SIG-M5 (cell line): ENCODE data around the gene PEBP1.
A peak's percentile ranks its signal among the peaks of the same experiment; 100 is the strongest.
"Not testable (repeated sequence)": the region's sequence is repeated elsewhere in the genome, so short reads cannot be mapped to it uniquely, and the experiment has no call there.

Experiments
- DNase-seq: peaks from one replicate; lab custom pipeline; 2025; lab: John Stamatoyannopoulos, UW

The PEBP1 gene

DNA sequence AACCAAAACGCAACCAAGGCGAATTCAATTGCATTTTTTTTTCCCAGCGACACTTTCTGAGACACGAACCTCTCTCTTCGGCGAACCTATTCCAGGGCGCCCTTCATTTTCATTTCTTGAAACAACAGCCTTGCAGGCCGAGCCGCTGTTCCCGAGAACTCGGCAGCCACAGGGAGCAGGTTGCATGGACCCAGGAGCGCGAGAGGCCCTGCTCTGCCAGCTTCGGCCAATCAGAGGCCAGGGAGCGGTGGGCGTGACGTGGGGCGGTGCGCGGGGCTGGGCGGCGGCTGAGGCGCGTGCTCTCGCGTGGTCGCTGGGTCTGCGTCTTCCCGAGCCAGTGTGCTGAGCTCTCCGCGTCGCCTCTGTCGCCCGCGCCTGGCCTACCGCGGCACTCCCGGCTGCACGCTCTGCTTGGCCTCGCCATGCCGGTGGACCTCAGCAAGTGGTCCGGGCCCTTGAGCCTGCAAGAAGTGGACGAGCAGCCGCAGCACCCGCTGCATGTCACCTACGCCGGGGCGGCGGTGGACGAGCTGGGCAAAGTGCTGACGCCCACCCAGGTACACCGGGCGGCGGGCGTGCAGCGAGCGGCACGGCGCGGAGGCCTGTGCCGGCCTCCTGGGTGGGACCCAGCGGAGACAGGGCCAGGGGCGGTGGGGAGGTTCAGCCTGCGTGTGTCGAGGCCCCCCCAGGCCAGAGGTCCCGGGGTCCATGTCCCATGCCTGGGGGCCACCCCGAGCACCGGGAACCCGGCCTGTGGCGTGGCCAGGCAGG is at the start of gene PEBP1:
Gene PEBP1, plus strand, starts transcription at position 337 of the 771 bp plus-strand sequence. Its CDS starts 86 bp downstream, at position 423.
- DNase-seq, result peak; percentile 48

DNA sequence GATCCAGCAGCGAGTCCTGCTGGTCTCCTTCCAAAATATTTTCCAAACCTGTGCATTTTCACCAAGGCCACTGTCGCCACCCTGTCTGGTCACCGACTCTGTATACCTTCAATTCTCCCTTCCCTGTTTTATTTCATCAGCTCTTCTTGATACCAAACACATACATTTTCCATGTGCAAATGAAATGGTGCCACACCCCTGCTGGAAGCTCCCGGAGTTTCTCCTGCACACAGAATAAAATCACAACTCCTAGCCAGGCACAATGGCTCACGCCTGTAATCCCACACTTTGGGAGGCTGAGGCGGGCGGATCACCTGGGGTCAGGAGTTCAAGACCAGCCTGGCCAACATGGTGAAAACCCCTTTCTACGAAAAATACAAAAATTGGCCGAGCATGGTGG is 46.1 kb upstream of the PEBP1 start:
- DNase-seq, result no peak

DNA sequence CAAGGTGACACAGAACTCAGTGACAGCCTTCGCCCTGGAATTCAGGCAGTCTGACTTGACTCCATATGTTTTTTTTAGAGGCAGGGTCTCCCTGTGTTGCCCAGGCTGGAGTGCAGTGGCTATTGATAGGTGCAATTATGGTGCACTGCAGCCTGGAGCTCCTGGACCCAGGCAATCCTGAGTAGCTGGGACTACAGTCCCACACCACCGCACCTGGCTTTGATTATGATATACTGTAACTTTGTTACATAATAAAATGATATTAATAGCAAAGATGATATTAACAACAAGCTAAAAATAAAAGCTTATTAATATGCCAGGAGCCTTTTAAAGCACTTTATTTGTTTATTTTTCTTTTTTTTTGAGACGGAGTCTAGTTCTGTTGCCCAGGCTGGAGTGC is 41.9 kb upstream of the PEBP1 start:
- no peak for DNase-seq

DNA sequence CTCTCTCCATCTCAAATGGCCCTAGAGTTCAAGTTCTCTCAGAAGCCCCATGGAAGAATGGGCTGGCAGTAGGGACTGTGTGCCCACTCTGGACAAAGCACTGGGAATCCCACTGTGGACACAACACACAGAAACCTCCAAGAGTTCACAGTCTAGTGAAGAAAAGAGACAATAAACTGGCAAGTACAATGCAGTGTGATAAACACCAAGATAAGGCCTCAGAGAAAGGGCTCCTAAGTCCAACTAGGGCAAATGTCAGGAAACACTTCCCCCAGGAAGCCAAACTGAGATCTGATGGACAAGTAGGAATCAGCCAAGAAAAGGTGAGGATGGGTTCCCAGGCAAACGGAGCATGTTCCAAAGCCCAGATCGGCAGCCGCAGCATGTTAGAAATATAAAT is 37.5 kb upstream of the PEBP1 start:
- no peak for DNase-seq

DNA sequence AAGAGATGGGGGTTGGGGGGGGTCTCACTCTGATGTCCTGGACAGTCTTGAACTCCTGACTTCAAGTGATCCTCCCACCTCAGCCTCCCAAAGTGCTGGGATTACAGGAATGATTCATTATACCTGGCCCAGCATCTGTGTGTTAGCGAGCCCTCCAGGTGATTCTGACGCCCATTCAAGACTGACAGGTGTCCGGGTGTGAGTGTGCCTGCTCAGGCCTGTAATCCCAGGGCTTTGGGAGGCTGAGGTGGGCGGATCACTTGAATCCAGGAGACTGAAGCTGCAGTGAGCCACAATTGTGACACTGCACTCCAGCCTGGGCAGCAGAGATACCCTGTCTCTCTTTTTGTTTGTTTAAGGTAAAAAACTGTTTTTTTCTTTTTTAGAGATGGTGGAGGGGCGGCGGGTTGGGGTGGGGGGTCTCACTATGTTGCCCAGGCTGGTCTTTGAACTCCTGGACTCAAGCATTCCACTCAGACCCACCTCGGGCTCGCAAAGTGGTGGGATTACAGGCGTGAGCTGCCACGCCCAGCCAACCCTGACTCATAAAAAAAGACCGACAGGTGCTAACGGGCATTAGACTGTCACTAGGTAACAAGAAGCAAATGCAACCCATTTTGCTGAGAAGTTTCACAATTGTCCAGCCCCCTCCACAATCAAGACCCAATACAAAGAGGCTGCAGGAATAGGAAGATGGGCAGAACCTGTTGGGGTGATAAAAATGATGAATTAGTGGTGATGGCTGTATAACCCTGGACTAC is 36.8 kb upstream of the PEBP1 start:
- DNase-seq, result no peak

DNA sequence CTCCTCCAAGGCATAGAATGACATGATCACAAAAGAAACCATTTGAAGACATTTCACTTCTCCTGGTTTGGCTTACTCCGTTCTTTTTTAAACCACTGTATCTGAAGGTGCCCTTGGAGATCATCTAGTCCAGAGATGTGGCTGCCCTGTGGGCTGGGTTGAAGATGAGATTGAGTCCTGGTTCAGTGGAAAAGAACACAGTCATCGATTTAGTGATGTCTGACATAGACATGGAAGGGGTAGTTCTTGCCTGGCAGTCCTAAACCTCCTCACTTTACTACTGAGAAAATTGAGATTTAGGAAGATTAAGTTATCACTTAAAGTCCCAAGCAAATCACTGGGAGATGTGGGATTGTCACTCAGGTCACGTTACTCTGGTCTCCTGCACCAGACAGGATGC is 34.9 kb upstream of the PEBP1 start:
- no peak for DNase-seq

DNA sequence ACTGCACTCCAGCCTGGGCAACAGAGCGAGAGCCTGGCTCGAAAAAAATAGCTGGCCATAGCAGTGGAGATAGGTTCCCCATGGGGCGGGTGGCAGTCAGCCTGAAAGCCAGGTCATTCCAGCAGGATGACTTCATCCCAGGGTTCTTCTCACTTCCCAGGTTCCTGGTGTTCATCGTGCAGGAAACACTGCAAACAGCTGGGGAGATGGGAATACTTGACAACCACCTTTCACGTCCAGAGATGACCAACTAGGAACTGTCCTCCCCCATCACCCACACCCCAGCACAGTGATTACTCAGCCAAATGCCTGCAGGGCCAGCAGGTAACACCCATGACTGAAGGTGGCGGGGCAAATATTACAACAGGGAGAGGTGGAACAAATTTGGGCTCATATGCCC is 33.9 kb upstream of the PEBP1 start:
- no peak for DNase-seq

DNA sequence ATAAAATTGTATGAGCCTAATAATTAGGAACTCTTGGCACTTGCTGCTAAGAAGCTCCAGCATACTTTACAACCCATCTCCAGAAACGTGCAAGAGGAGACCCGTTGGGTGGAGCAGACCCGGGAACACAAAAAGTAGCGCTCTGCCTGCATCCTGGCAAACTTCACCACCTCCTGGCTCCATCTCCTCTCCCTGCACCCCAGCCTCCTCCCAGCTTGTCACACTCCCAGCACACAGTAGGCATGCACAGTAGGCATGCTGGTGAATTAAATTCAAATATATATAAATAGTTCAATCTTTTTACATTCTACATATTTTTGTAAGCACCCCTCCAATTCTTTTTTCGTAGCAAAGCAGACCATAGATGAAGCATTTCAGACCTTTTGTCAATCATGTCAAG is 33.3 kb upstream of the PEBP1 start:
- no peak for DNase-seq

DNA sequence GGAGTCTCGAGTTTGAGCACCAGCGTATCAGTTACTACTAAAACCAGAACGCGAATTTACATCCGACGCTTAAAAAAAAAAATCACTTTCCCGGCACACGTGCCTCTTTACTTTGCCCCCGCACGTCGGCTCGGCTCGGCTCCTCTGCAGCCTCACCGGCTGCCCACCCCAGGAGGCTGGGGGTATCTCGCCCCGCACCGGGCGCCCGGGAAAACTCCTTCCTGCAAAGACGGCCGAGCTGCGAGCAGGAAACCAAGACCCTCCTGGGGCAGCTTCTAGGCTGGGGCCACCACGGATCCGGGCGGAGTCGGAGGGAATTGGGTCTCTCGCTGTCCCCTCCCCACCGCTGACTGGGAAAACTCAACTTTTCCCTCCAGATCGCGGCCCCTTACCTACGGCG is 32.7 kb upstream of the PEBP1 start:
- DNase-seq, result no peak

DNA sequence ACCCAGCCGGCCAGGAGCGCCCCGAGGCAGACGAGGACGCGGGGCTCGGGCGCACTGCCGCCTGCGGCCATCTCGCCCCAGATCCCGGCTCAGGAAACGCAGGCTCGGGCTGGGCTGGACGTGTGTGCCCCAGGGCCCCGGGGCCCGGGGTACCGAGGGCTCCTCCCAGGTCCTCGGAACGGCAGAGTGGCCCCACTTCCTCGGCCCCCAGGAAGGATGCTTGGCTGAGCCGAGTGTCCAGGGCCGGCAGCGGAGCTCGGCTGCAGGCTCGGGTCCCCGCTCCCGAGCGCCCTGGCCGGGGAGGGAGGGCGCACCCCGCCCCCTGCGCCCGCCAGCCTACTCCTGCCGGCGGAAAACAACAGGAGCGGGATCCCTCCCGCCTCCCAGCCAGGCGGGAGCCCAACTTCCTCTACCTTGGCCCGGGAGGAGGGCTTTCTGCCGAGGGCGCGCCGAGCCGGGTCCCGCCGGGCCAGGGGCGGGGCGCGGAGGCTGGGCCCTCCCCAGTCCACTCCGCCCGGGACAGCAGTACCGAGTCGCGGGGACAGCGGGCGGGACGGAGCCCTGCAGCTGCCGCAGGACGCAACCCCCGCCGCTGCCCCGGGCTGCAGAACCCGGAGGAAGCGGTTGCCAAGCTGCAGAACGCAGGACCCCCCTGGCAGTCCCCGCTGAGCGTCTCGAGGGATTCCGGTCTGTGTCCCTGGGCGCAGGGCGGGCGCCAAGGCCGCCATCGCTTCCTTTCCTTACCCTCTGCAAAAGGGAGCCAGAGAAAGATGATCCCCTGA is 32.1 kb upstream of the PEBP1 start, which contains the start of gene VSIG10:
Gene VSIG10, minus strand, starts transcription at position 411 of the 782 bp plus-strand sequence. Its CDS starts 340 bp downstream, at position 71.
- no peak for DNase-seq

DNA sequence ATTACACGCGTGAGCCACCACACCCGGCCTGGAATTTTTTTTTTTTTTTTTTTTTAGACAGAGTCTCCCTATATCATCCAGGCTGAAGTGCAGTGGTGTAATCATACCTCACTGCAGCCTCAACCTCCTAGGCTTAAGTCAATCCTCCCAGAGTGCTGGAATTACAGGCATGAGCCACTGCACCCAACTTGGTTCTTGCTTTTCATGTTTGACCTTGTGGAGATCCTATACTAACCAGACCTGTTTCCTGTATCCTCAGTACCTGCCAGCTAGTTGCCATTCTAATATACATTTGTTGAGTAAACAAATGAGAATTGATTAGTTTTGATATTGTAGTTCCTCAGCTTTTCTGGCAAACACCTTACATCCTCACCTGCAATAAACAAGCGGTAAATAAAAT is 28.9 kb upstream of the PEBP1 start:
- no peak for DNase-seq

DNA sequence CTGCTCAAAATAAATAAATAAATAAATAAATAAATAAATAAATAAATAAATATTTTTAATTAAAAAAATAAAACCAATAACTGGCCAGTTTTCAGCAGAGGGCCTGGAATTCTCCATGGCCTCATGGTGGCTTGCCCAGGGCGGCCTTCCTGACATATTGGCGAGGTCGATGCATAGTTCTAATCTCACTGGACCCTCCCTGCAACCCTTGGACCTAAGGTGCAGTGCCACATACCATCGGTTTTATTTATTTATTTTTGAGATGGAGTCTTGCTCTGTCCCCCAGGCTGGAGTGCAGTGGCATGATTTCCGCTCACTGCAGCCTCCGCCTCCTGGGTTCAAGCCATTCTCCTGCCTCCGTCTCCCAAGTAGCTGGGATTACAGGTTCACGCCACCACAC is 28.2 kb upstream of the PEBP1 start:
- DNase-seq, result no peak

DNA sequence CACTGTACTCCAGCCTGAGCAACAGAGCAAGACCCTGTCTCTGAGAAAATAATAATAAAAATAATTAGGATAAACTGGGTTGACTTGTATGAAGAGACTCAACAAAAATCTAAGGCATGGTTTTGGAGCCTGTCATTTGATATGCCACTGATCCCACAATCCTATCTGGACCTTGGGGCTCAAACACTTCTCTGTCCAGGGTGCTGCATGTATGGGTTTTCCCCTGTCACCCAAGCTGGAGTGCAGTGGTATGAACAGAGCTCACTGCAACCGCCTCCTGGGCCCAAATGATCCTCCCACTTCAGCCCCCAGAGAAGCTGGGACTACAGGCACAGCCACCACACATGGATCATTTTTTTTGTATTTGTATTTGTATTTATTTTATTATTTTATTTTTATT is 26.8 kb upstream of the PEBP1 start:
- no peak for DNase-seq

DNA sequence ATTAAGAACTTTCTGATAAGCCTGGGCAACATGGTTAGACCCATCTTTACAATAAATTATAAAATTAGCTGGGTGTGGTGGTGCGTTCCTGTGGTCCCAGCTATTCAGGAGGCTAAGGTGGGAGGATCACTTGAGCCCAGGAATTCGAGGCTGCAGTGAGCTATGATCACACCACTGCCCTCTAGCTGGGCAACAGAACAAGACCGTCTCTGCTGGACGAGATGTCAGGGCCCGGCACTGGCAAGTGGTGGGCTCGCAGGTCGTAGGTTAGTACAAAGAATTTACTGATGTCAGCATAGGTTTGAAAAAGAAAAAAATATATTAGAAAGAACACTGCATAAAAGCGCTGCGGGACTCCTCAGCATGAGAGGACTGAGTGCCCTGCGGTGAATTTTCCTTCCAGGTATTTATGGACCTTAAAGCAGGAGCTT is 16.5 kb upstream of the PEBP1 start:
- DNase-seq, result no peak

DNA sequence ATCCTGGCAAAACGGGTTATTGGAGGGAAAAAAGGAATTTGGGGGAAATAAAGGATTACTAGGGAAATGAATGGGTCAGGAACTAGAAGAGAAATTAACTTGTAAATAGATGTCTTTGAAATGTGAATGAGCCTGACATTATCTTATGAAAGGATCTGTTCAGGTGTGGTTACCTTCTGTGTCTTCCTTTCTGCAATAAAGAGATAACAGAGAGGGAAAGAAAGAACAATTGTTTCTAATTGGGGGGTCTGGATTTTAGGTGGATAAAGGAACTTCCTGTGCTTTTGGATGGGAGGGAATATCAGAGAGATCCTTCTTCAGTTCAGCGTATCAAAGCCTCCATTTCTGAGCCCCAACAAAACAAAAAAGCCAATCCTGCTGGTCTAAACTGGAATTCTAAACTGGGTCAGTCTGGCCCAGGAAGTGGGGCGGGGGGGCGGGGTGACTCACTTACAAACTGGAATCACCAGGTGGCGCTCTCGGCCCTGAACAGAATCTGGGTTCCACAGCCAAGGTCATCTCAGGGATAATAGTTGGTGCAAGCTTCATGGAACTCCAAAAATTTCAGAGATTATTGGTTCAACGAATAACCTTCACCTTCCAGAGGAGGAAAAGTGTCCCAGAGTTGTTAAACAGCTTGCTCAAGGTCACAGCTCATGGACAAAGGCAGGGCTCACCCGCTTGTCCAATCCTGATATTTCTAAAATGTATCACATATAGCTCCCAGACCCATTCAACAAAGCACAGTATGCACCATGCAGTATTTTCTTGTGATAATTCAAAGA is 15.2 kb upstream of the PEBP1 start:
- no peak for DNase-seq

DNA sequence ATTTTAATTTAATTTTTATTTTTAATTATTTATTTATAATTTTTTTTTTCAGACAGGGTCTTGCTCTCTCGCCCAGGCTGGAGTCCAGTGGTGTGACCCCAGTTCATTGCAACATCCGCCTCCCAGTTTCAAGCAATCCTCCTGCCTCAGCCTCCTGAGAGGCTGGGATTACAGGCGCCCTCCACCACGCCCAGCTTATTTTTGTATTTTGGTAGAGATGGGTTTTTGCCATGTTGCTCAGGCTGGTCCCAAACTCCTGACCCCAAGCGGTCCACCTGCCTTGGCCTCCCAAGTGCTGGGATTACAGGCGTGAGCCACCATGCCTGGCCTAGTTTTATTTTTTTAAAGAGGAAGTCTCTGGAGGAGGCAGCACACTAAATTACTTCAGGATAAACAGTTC is 13.7 kb upstream of the PEBP1 start:
- no peak for DNase-seq

DNA sequence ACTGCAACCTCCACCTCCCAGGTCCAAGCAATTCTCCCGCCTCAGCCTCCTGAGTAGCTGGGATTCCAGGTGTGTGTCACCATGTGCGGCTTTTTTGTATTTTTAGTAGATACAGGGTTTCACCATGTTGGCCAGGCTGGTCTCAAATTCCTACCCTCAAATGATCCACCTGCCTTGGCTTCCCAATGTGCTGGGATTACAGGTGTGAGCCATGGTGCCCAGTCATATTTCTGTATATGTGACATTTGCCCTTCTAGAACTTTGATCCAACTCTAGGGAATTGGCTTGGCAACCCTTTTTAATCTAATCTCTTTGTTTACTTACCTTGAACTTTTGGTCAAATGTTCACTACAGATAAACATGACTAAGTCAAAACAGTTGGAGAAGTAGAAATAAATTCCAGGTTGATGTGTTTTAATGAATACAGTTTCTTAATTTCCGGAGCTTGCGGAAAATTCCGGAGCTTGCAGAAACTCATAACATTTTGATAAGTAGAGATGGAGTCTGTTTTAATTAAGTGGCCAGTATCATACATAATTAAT is 11.5 kb upstream of the PEBP1 start:
- DNase-seq, result no peak

DNA sequence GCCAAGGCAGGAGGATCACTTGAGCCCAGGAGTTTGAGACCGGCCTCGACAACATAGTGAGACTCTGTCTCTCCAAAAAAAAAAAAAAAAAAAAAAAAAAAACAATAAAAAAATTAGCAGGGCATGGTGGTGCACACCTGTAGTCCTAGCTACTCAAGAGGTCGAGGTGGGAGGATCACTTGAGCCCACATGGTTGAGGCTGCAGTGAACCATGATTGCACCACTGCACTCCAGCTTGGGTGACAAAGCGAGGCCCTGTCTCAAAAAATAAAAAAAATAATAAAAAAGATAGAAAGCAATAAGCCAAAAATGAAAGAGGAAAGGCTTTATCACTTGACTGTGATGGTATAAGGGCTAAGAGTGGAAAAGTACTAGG is 10.2 kb upstream of the PEBP1 start:
- DNase-seq, result no peak

DNA sequence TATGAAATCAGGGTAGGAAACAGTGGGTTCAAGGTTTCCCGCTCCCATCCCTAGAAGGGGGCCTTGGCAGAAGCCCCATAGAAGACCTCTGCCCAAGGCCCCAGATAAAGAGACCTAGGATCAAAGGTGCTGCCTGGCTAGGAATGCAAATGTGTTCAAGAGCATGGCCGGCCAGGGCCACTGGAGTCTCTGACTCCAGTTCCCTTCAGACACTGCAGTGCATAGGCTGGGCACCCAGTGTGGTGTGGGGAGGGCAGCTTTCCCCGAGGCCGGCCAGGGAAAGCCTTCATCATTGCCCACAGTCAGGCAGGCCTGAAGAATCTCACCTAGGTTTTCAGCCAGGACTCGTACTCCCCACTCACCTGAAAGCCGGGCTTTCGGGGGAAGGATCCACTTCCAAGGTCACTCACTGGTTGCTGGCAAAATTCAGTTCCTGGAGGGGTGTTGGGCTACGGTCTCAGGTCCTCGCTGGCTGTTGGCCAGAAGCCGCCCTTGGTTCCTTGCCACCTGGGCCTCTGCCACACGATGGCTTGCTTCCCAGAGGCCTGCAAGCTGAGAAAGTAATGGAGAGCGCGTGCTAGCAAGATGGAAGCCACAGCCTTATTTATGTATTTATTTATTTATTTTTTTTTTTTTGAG is 9.7 kb upstream of the PEBP1 start:
- DNase-seq, result no peak

DNA sequence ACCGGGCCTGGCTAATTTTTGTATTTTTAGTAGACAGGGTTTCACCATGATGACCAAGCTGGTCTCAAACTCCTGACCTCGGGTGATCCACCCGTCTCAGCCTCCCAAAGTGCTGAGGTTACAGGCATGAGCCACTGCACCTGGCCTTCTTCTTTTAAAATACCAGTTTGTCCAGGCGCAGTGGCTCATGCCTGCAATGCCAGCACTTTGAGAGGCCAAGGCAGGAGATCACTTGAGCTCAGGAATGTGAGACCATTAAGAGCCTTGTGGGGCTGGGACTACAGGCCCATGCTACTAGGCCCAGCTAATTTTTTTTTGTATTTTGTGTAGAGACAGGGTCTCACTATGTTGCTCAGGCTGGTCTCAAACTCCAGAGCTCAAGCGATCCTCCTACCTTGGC is 8.1 kb upstream of the PEBP1 start:
- no peak for DNase-seq

DNA sequence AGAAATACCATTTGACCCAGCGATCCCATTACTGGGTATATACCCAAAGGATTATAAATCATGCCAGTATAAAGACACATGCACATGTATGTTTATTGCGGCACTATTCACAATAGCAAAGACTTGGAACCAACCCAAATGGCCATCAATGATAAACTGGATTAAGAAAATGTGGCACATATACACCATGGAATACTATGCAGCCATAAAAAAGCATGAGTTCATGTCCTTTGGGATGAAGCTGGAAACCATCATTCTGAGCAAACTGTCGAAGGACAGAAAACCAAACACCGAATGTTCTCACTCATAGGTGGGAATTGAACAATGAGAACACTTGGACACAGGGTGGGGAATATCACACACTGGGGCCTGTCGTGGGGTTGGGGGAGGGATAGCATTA is 6.5 kb upstream of the PEBP1 start:
- not testable (repeated sequence) for DNase-seq
